SK-N-SH (cell line): ENCODE data around the gene NFIA. TPM values are rescaled to one million over a fixed set of nuclear protein-coding genes. Genes with fewer than 3 reads are reported as not detected.

Source experiments
- CTCF ChIA-PET: fragments of 300-600, 350-600 bp; formaldehyde crosslinking; extraction: SDS; loops from one replicate; lab custom pipeline; 2021; lab: Yijun Ruan, JAX
- POLR2A ChIA-PET: fragments of 350-600 bp; sonication (Branson Sonifier 250); formaldehyde crosslinking; extraction: SDS; loops from one replicate; lab custom pipeline; 2020; ENCODE audit warnings: antibody characterized with exemption, inconsistent platforms; lab: Yijun Ruan, JAX
- DNase-seq: peaks from one replicate; pipeline ENCODE4 v3.0.0; 2012
- H2AFZ ChIP-seq: fragments of 200-600 bp; sonication (generic); 2 replicates; pipeline ENCODE4 v1.8.1; 2016; ENCODE audit warnings: antibody characterized with exemption, mild to moderate bottlenecking, low read depth
- H3F3A ChIP-seq: fragments of 200-600 bp; sonication (generic); replicated peaks from 2 replicates; pipeline ENCODE3; 2016; ENCODE audit warnings: antibody characterized with exemption, mild to moderate bottlenecking; ENCODE audit not compliant: insufficient read depth
- H3K27ac ChIP-seq, 2 experiments: fragments of 200-500 bp in 1 of 2; fragments of 200-600 bp in 1 of 2; sonication (Bioruptor generic) in 1 of 2; sonication (generic), shearing (Covaris generic) in 1 of 2; 2 replicates each; pipeline versions ENCODE4 v1.5.1 to v1.6.1; 2014 to 2016; ENCODE audit warnings: low read depth in 2 of 2, inconsistent platforms in 1 of 2, low read length in 1 of 2, mild to moderate bottlenecking in 1 of 2, mixed read lengths in 1 of 2
- H3K27me3 ChIP-seq: fragments of 200-600 bp; sonication (generic), shearing (Covaris generic); 2 replicates; pipeline ENCODE4 v1.6.1; 2016; ENCODE audit warnings: mixed run types; ENCODE audit not compliant: insufficient read depth
- H3K36me3 ChIP-seq, 2 experiments: fragments of 200-500 bp in 1 of 2; fragments of 200-600 bp in 1 of 2; sonication (Bioruptor generic) in 1 of 2; sonication (generic) in 1 of 2; replicated peaks in 1 of 2; 2 replicates each; pipeline versions ENCODE3 to v1.5.1; 2014 to 2016; ENCODE audit warnings: low read length in 1 of 2, mild to moderate bottlenecking in 1 of 2; ENCODE audit not compliant: insufficient read depth in 2 of 2, control insufficient read depth in 1 of 2
- H3K4me1 ChIP-seq, 2 experiments: fragments of 200-500 bp in 1 of 2; fragments of 200-600 bp in 1 of 2; sonication (Bioruptor generic) in 1 of 2; sonication (generic), shearing (Covaris generic) in 1 of 2; 2 replicates each; pipeline versions ENCODE4 v1.5.1 to v1.6.1; 2014 to 2016; ENCODE audit warnings: low read depth in 1 of 2, low read length in 1 of 2, mixed run types in 1 of 2; ENCODE audit not compliant: insufficient read depth in 2 of 2, control insufficient read depth in 1 of 2
- H3K4me2 ChIP-seq: fragments of 200-600 bp; sonication (generic), shearing (Covaris generic); 2 replicates; pipeline ENCODE4 v1.6.1; 2017; ENCODE audit warnings: mixed run types
- H3K4me3 ChIP-seq, 2 experiments: fragments of 200-500 bp in 1 of 2; fragments of 200-600 bp in 1 of 2; sonication (Bioruptor generic) in 1 of 2; sonication (generic), shearing (Covaris generic) in 1 of 2; 2 replicates each; pipeline versions ENCODE4 v1.5.1 to v1.8.1; 2014 to 2016; ENCODE audit warnings: low read depth in 2 of 2, inconsistent platforms in 1 of 2, low read length in 1 of 2, mild to moderate bottlenecking in 1 of 2, mixed read lengths in 1 of 2, moderate library complexity in 1 of 2
- H3K79me2 ChIP-seq: fragments of 200-600 bp; sonication (generic); 2 replicates; pipeline ENCODE4 v1.8.1; 2017; ENCODE audit warnings: mild to moderate bottlenecking; ENCODE audit not compliant: insufficient read depth
- H3K9ac ChIP-seq: fragments of 200-600 bp; sonication (generic); 2 replicates; pipeline ENCODE4 v1.6.1; 2017; ENCODE audit warnings: mixed run types
- H3K9me2 ChIP-seq: fragments of 200-600 bp; sonication (generic); 2 replicates; pipeline ENCODE4 v1.6.1; 2017; ENCODE audit warnings: mixed run types
- H3K9me3 ChIP-seq: fragments of 200-600 bp; sonication (generic); 2 replicates; pipeline ENCODE4 v1.6.1; 2017; ENCODE audit warnings: mixed run types, mild to moderate bottlenecking, moderate library complexity
- H4K20me1 ChIP-seq: fragments of 200-600 bp; sonication (generic); 2 replicates; pipeline ENCODE4 v1.6.1; 2017; ENCODE audit warnings: mild to moderate bottlenecking, mixed run types; ENCODE audit not compliant: insufficient read depth
- EP300 ChIP-seq, 2 experiments: IDR thresholded peaks; 2 replicates each; pipeline versions ENCODE4 v1.4.0 to v1.6.1; 2012; ENCODE audit warnings: borderline replicate concordance in 1 of 2, low read depth in 1 of 2, low read length in 1 of 2
- FOXJ3 ChIP-seq: sonication (generic); formaldehyde crosslinking; IDR thresholded peaks from 2 replicates; pipeline ENCODE4 v1.5.1; 2020; ENCODE audit warnings: mild to moderate bottlenecking, missing genetic modification reagents
- GATA2 ChIP-seq: sonication (generic); formaldehyde crosslinking; IDR thresholded peaks from 2 replicates; pipeline ENCODE4 v1.5.0; 2020; ENCODE audit warnings: mild to moderate bottlenecking, missing genetic modification reagents
- MEF2A ChIP-seq: IDR thresholded peaks from 2 replicates; pipeline ENCODE4 v1.4.0; 2012; ENCODE audit warnings: low read depth, borderline replicate concordance
- MXI1 ChIP-seq: IDR thresholded peaks from 2 replicates; pipeline ENCODE4 v1.6.1; 2012; ENCODE audit warnings: mild to moderate bottlenecking, low read depth, low read length, improper control_type of control experiment
- NFIC ChIP-seq: IDR thresholded peaks from 2 replicates; pipeline ENCODE4 v1.4.0; 2012; ENCODE audit warnings: borderline replicate concordance
- RAD21 ChIP-seq: IDR thresholded peaks from 2 replicates; pipeline ENCODE4 v1.6.1; 2012; ENCODE audit warnings: mild to moderate bottlenecking, low read length
- RCOR1 ChIP-seq: fragments of 150-350 bp; IDR thresholded peaks from 2 replicates; pipeline ENCODE4 v1.6.1; 2017; ENCODE audit warnings: antibody characterized with exemption, low read length
- SIN3A ChIP-seq: IDR thresholded peaks from 2 replicates; pipeline ENCODE4 v1.6.1; 2012; ENCODE audit warnings: low read depth, mild to moderate bottlenecking, low read length, moderate library complexity, borderline replicate concordance
- TAF1 ChIP-seq: IDR thresholded peaks from 2 replicates; pipeline ENCODE4 v1.6.1; 2012; ENCODE audit warnings: low read depth, mild to moderate bottlenecking, low read length, moderate library complexity, borderline replicate concordance
- TCF12 ChIP-seq: IDR thresholded peaks from 2 replicates; pipeline ENCODE4 v1.4.0; 2012
- TEAD4 ChIP-seq: IDR thresholded peaks from 2 replicates; pipeline ENCODE4 v1.4.0; 2012; ENCODE audit warnings: mild to moderate bottlenecking, borderline replicate concordance; ENCODE audit not compliant: insufficient read depth
- YY1 ChIP-seq: IDR thresholded peaks from 2 replicates; pipeline ENCODE4 v1.4.0; 2012; ENCODE audit warnings: low read depth, mild to moderate bottlenecking
- WGBS: methylation state at CpG from one replicate; pipeline ENCODE4 v1.1.6; 2017; ENCODE audit warnings: low lambda C conversion rate; 5-methylcytosine and 5-hydroxymethylcytosine counted together
- polyA plus RNA-seq, 3 experiments: library from polyadenylated mRNA; depleted of rRNA; stranded (reverse); fragments of >200 nt; gene quantifications; 2 replicates each; pipeline ENCODE4 v1.2.3, GENCODE V29; 2012
- TF ChIP-seq, protein P1 (sequence below): fragments of 200-600 bp; sonication (generic); IDR thresholded peaks from 2 replicates; pipeline ENCODE4 v1.6.1; 2017; ENCODE audit warnings: antibody characterized with exemption, mild to moderate bottlenecking, moderate library complexity
- TF ChIP-seq, protein P2 (sequence below): IDR thresholded peaks from 2 replicates; pipeline ENCODE4 v1.6.1; 2012; ENCODE audit warnings: mild to moderate bottlenecking, low read depth, low read length, moderate library complexity
- TF ChIP-seq, protein P3 (sequence below): IDR thresholded peaks from 2 replicates; pipeline ENCODE4 v1.4.0; 2012; ENCODE audit warnings: low read depth

Gene NFIA
- polyA plus RNA-seq, 1 of the 3 experiments (the other 2 are of a cell fraction), result 3.3 TPM

DNA sequence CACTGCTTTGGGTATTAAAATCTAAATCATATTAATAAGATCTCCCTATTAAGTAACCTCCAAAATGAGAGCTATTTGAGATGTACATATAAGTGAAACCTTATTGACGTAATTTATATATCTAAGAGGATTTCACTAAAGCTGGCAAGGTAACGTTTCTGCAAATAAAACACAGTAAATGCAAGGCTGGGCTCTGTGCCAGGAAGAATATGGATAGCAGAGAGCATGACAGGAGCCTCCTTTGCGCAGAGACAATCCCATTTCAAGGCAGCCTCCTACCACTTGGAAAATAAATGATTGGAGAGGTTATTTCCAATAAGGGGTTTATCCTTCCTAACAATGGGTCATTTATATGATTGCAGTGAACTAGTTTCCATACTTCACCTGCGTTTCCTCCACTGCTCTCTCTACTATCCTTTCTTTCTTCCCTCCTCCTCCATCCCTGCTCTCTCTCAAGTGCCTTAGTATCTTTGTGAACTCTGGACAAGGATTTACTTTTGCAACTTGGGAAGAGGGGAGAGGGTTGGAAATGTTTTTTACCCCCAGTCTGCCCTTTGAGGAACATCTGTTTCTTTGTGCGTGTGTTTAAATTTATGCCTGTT lies 3.0 kb upstream of the NFIA start:
- Histone ChIP-seq H3K4me1 (peaks cover 31 to 37% of the 10 kb centered on the region in 2 experiments), H4K20me1 (no peaks in the 10 kb centered on the region), H3K9me3 (no peaks in the 10 kb centered on the region), H3K9me2 (no peaks in the 10 kb centered on the region), H3K27me3 (no peaks in the 10 kb centered on the region), H3F3A (peaks cover 36% of the 10 kb centered on the region), H2AFZ (peak overlapping the region; percentile 86), H3K27ac (peak overlapping the region; percentile 80 to 91), H3K9ac (peak overlapping the region; percentile 48; the same call in 1 of the 2 replicates), H3K36me3 (no peaks in the 10 kb centered on the region), H3K4me2 (peak overlapping the region; percentile 82), H3K79me2 (peaks cover 8% of the 10 kb centered on the region; the same call in 1 of the 2 replicates), H3K4me3 (peak overlapping the region; percentile 17 to 45)
- 17% methylated on average over 5 of the region's 5 CpGs for WGBS
- peak; percentile 57 for TF ChIP-seq NFIC
- no peak for TF ChIP-seq TAF1
- TF ChIP-seq, protein P1, sequence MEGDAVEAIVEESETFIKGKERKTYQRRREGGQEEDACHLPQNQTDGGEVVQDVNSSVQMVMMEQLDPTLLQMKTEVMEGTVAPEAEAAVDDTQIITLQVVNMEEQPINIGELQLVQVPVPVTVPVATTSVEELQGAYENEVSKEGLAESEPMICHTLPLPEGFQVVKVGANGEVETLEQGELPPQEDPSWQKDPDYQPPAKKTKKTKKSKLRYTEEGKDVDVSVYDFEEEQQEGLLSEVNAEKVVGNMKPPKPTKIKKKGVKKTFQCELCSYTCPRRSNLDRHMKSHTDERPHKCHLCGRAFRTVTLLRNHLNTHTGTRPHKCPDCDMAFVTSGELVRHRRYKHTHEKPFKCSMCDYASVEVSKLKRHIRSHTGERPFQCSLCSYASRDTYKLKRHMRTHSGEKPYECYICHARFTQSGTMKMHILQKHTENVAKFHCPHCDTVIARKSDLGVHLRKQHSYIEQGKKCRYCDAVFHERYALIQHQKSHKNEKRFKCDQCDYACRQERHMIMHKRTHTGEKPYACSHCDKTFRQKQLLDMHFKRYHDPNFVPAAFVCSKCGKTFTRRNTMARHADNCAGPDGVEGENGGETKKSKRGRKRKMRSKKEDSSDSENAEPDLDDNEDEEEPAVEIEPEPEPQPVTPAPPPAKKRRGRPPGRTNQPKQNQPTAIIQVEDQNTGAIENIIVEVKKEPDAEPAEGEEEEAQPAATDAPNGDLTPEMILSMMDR, result no peak
- POLR2A ChIA-PET, result interaction anchor here (2.9 kb wide), 1 partner anchor 29 kb away, joined by 14 read pairs; no protein-coding TSS in a partner anchor
- no peak for DNase-seq
- CTCF ChIA-PET, result interaction anchor here (0.9 to 4.6 kb wide), 9 partner anchors 9 to 1108 kb away, joined by 3 to 43 read pairs (median 3); no protein-coding TSS in a partner anchor

DNA sequence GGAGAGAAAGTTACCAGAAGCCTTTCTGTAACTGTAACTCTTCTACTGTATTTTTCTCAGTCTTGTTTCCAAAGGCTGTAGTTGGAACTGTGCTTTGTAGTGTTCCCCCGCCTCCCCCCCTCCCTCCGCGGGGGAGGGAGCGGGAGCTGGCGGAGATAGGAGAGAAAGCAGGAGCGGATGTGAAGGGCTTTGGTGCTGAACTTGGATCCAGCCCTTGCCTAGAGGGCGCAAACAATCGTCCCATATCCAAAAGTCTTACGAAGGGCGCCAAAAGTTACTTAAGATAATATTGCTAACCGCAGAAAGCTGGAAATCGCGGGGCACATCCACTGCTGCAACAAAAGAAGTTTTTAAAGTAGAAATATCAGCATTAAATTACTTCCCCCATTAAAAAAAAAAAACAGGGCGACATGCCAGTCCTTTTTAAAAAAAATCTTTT lies 2.4 kb upstream of the NFIA start:
- H3K4me3 ChIP-seq, result peak overlapping the region; percentile 17 to 45
- DNase-seq, result peak; percentile 72
- ChIA-PET POLR2A (interaction anchor here (0.6 kb wide), 1 partner anchor 215 kb away, joined by 3 read pairs; no protein-coding TSS in a partner anchor), CTCF (interaction anchor here (0.6 to 4.6 kb wide), 8 partner anchors 13 to 1109 kb away, joined by 3 to 43 read pairs (median 3); no protein-coding TSS in a partner anchor)
- whole genome bisulfite sequencing, result 3% methylated on average over 14 of the region's 14 CpGs
- peak overlapping the region; percentile 80 to 91 for H3K27ac ChIP-seq
- H3K4me1 ChIP-seq, result peaks cover 36 to 42% of the 10 kb centered on the region in 2 experiments
- no peaks in the 10 kb centered on the region for H4K20me1 ChIP-seq
- peak overlapping the region; percentile 48; the same call in 1 of the 2 replicates for H3K9ac ChIP-seq
- no peaks in the 10 kb centered on the region for H3K9me3 ChIP-seq
- H3K79me2 ChIP-seq, result peaks cover 13% of the 10 kb centered on the region; the same call in 1 of the 2 replicates
- H3F3A ChIP-seq, result peaks cover 40% of the 10 kb centered on the region
- no peaks in the 10 kb centered on the region for H3K9me2 ChIP-seq
- H3K36me3 ChIP-seq, result no peaks in the 10 kb centered on the region
- peak overlapping the region; percentile 82 for H3K4me2 ChIP-seq
- peak overlapping the region; percentile 86 for H2AFZ ChIP-seq
- no peaks in the 10 kb centered on the region for H3K27me3 ChIP-seq
- peak; percentile 14; the same call in 1 of the 2 replicates for TF ChIP-seq TAF1
- peak; percentile 35; the same call in 1 of the 2 replicates for TF ChIP-seq MXI1
- TF ChIP-seq SIN3A, result peak; percentile 70; the same call in 1 of the 2 replicates
- TF ChIP-seq, protein P2, sequence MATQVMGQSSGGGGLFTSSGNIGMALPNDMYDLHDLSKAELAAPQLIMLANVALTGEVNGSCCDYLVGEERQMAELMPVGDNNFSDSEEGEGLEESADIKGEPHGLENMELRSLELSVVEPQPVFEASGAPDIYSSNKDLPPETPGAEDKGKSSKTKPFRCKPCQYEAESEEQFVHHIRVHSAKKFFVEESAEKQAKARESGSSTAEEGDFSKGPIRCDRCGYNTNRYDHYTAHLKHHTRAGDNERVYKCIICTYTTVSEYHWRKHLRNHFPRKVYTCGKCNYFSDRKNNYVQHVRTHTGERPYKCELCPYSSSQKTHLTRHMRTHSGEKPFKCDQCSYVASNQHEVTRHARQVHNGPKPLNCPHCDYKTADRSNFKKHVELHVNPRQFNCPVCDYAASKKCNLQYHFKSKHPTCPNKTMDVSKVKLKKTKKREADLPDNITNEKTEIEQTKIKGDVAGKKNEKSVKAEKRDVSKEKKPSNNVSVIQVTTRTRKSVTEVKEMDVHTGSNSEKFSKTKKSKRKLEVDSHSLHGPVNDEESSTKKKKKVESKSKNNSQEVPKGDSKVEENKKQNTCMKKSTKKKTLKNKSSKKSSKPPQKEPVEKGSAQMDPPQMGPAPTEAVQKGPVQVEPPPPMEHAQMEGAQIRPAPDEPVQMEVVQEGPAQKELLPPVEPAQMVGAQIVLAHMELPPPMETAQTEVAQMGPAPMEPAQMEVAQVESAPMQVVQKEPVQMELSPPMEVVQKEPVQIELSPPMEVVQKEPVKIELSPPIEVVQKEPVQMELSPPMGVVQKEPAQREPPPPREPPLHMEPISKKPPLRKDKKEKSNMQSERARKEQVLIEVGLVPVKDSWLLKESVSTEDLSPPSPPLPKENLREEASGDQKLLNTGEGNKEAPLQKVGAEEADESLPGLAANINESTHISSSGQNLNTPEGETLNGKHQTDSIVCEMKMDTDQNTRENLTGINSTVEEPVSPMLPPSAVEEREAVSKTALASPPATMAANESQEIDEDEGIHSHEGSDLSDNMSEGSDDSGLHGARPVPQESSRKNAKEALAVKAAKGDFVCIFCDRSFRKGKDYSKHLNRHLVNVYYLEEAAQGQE, result peak; percentile 67
- no peak; the same call in 1 of the 2 replicates for TF ChIP-seq TEAD4
- no peak for TF ChIP-seq FOXJ3 (CRISPR knock-in tag)
- peak; percentile 70 for TF ChIP-seq NFIC
- TF ChIP-seq GATA2, result peak; percentile 24; the same call in 1 of the 2 replicates
- peak; percentile 41 for TF ChIP-seq RAD21
- no peak for TF ChIP-seq YY1
- TF ChIP-seq MEF2A, result 0 out of 2 replicates have a peak, but pooled peaks have one; percentile 16
- TF ChIP-seq RCOR1, result peak; percentile 55
- TF ChIP-seq EP300 (IDR thresholded peaks at IDR 0.05; ENCODE audit: borderline replicate concordance in 1 of 2, low read depth in 1 of 2, low read length in 1 of 2), result peak in 1 of 2 experiments; percentile 19; a peak in 1 of 4 replicates
- TF ChIP-seq, protein P1, result peak; percentile 60
- TF ChIP-seq, protein P3, sequence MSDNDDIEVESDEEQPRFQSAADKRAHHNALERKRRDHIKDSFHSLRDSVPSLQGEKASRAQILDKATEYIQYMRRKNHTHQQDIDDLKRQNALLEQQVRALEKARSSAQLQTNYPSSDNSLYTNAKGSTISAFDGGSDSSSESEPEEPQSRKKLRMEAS, result no peak; the same call in 1 of the 2 replicates
- peak; percentile 23; the same call in 1 of the 2 replicates for TF ChIP-seq TCF12
